ENCODE results near the gene RGS21.

DNA sequence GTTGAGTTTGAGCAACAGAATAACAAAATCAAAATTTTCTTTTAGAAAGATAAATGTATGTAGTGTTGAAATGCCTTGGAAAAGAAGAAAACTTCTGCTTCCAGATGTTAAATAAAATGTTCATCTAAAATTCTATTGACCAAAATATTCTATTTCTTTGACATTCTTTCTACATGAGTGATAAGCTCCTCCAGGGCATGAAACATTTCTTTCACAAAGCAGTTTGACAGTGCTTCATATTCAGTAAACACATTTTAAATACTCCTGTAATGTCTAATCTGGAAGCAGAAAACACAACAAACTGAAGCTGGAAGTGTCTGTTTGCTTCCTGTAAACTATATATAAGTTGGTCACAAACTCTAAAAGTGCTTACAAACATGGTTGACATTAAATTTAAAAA is 61.5 kb downstream of the RGS21 start:
- no peak for TF ChIP-seq CTCF (conservative IDR thresholded peaks at IDR 0.05; ENCODE audit: low read depth, low read length)
- no peak for TF ChIP-seq EZH2 (IDR thresholded peaks at IDR 0.05; ENCODE audit: low read length, unreplicated experiment)
- TF ChIP-seq EZH2phosphoT487 (IDR thresholded peaks at IDR 0.05; ENCODE audit: borderline replicate concordance, low read length), result no peak
